Middle frontal gyrus (tissue), 1 donor: Measurements from ENCODE around the gene ALDH1A2.
"Not testable (repeated sequence)": the region's sequence is repeated elsewhere in the genome, so short reads cannot be mapped to it uniquely, and the experiment has no call there.

Experiments used
- DNase-seq: peaks from one replicate; pipeline ENCODE4 v3.0.0-alpha.2; 2015; ENCODE audit warnings: low spot score; ENCODE audit errors: extremely low spot score

Gene ALDH1A2

DNA sequence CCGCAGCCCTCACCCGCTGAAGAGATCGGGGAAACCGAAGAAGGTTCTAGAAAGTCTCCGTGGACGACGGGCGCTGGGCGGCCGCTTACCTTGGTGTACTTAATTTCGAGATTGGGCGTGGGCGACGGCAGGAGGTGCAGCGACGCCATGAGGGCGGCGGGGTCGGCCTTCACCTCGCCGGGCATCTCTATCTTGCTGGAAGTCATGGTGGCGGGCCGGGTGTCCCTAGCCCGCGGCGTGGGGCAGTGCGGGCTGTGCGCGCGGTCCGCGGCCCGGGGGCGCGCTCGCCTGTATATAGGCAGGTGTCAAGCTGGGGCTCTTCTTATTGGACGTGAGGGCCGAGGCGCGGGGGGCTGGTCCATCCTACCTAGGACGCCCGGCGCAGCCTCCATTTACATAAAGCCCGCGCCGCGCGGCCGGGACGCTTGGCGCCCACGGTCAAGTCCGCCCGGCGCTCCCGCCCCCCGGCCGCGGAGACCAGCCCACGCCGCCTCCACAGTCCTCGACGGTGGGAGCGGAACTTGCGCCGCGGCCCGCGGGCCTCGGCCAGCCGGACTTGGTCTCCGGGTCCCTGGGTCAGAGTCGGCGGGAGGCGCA, at the start of gene ALDH1A2:
Gene ALDH1A2, minus strand, starts transcription at position 267 of the 597 bp plus-strand sequence. Its CDS starts 61 bp downstream, at position 206.
- DNase-seq, result no peak

DNA sequence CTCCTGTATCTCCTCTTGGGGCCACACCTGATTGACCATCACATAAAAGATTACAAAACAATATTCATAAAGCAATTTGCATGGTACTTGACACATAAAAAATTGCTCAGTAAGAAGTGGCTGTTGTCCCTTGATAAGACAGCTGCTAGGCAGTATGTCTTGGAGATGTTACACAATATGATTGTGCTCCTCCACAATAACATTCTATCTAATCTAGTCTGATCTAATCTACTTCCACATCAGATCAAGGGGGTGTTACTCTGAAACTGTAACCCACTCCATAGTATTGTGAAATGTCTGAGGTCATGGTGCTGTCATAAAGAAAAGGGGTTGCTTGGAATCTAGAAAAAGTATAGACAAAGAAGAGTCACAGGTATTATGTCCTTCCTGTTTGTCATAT, 49.3 kb upstream of the ALDH1A2 start:
- DNase-seq, result no peak

GRCh38 chr15:58114388-58114787, 48.9 kb upstream of the ALDH1A2 start:
- no peak for DNase-seq

DNA sequence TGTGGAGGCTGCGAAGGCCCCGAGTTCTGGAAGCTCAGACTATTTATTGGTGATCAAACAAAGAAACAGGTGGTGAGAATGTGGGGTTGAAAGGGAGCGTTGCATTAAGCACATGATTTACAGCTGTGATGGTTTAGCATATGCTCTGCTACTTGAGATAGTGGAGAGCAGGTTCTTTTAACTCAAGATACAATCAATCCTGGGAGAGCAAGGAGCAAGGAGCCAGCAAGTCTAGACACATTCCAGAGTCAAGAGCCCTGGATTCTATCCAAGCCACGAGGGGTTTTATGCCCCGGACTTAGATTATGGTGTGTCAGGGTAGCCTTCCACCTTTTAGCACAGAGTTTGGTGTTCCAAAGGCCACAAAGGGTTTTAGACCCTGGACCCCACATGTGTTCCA, 47.8 kb upstream of the ALDH1A2 start:
- DNase-seq, result not testable (repeated sequence)

- DNase-seq, result no peak
Measured at GRCh38 chr15:58111718-58112104, 46.2 kb upstream of the ALDH1A2 start.

- no peak for DNase-seq
Measured at GRCh38 chr15:58110999-58111717, 45.6 kb upstream of the ALDH1A2 start.

GRCh38 chr15:58109419-58109818, 43.9 kb upstream of the ALDH1A2 start:
- no peak for DNase-seq

- DNase-seq, result no peak
Measured at GRCh38 chr15:58108117-58108516, 42.6 kb upstream of the ALDH1A2 start.

DNA sequence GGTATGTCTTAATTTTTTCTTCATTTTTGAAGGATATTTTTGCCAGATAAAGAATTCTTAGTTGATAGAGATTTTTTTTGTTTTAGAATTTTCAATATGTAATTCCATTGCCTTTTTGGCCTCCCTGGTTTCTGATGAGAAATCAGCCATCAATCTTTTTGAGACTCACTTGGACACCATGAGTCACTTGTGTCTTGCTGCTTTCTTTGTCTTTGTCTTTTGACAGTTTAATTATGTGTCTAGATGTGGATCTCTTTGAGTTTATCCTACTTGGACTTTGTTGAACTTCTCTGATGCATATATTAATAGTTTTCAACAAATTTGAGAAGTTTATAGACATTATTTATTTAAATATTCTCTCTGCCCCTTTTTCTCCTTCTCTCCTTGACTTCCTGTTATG, 38.0 kb upstream of the ALDH1A2 start:
- DNase-seq, result no peak

DNA sequence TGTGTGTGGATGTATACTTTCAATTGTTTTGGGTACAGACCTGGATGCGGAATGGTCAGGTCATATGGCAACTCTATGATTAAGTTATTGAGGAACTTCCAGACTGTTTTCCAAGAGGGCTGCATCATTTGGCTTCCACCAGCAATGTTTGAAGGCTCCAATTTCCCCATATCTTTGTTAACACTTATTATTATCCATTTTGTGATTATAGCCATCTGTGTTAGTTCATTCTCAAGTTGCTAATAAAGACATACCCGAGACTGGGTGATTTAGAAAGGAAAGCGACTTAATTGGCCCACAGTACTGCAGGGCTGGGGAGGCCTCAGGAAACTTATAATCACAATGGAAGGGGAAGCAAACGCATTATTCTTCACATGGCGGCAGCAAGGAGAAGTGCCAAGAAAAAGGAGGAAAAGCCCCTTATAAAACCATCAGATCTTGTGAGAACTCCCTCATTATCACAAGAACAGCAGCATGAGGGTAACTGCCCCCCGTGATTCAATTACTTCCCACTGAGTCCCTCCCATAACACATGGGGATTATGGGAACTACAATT, 31.1 kb upstream of the ALDH1A2 start:
- no peak for DNase-seq

- no peak for DNase-seq
Measured at GRCh38 chr15:58095415-58095814, 29.9 kb upstream of the ALDH1A2 start.

DNA sequence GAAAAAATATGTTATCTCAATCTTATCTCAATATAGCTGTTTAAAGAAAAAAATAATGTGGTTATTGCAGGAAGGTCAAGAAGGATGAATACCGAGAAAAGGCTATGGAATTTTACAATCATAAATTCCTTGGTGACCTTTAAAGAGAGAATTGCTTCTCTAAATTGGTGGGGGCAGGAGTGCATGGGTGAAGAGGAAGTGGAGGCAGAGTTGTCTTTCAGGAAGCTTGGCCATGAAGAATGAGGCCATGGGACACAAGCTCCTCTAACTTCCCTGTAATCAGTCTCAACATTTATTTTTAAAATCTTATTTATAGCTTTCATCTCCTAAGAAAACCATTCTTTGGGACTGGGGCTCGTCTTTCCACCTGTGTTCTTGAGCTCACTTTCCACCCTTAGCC, 22.4 kb upstream of the ALDH1A2 start:
- DNase-seq, result no peak

DNA sequence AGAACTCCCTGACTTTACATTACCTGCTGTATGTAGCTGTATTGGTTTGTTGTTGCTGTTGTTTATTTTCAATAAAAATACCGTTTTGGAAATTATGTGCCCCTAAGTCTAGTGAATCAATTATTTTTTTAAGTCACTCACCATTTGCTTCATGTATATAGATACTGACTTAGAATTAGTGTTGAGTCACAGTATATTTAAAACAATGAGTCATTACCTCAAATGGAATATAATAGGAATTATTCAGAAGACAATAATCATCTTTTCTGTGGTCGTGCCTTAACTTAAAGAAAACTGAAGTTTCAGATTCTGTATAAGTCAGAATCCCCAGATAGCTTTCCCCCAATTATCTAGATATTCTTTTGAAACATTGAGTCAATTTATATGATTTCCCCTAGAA, 21.0 kb upstream of the ALDH1A2 start:
- DNase-seq, result no peak

GRCh38 chr15:58083526-58083925, 18.0 kb upstream of the ALDH1A2 start:
- DNase-seq, result no peak

- no peak for DNase-seq
Measured at GRCh38 chr15:58081891-58082290, 16.4 kb upstream of the ALDH1A2 start.

DNA sequence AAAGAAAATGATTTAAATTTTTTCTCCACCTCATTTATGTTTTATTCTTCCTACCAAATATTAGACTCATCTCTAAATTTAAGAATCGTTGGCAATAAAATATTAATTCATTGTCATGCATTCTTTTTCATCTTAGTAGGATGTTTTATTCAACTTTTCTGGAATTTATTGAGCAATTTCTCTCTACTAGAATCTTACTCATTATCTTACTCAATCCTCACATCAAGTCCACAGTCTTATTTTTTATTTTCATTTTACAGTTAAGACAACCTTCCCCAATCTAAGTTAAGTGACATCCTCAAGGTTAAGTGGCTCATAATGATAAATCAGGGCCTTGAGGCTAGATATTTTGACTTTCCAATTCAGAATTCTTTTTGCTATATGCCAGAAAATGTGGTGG, 15.9 kb upstream of the ALDH1A2 start:
- no peak for DNase-seq

DNA sequence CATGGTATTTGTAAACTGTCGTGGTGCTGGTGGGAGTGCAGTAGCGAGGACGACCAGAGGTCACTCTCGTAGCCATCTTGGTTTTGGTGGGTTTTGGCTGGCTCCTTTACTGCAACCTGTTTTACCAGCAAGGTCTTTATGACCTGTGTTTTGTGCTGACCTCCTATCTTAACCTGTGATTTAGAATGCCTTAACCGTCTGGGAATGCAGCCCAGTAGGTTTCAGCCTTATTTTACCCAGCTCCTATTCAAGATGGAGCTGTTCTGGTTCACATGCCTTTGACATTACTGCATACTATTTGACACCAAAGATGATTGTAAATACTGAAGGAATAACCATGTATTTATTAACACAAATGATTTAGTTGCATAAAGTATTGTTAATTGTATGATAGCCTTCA, 15.4 kb upstream of the ALDH1A2 start:
- DNase-seq, result not testable (repeated sequence)

DNA sequence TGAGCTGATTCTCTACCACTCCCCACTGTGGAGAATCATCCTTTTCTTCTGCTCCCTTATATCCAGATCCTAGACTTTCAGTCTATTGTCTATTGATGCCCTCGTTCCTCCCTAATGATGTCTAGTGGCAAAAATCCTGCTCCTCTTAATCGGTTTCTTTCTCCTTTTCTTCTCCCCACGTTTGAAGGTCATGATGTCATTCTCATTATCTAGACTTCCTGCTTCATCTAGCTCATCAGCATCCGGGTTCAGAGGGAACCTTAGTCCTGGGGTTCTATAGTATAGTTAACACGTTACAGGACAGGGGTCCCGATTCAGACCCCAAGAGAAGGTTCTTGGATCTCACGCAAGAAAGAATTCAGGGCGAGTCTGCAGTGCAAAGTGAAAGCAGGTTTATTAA, 14.9 kb upstream of the ALDH1A2 start:
- DNase-seq, result no peak

GRCh38 chr15:58078591-58078990, 13.1 kb upstream of the ALDH1A2 start:
- DNase-seq, result no peak

GRCh38 chr15:58077427-58077826, 11.9 kb upstream of the ALDH1A2 start:
- DNase-seq, result no peak

- no peak for DNase-seq
Measured at GRCh38 chr15:58074452-58074851, 8.9 kb upstream of the ALDH1A2 start.

DNA sequence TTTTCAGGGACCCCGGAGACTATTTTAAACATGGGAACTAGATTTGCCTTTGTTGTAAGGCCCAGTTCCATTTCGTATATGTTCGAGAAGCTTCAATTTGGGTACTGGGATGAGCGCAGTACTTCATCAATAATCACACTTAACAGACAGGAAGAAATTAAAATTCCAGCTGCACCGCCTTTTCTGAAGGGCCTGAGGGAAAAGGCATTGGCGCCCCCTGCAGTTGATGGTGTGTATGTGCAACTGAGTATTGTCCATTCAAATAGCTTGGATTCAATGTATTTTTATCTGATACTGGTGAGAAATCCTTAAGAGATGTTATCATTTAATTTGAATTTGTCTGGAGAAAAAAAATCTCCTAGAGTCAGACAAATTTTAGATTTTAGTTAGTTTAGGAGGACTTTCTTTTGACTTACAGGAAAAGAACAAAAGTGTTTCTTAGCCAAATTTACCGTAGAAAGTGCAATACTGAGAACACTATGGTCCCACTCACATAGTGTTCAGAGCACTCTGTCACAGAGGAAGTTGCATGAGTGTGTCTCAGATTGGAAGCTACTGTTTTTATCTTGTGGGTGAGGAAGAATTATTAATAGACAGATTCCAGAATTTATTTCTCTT, 5.4 kb upstream of the ALDH1A2 start:
- peak; percentile 57 for DNase-seq
